ENCODE results near the gene ZP1. TPM values are rescaled to one million over a fixed set of nuclear protein-coding genes. Genes with fewer than 3 reads are reported as not detected.
"Not testable (repeated sequence)": the region's sequence is repeated elsewhere in the genome, so short reads cannot be mapped to it uniquely, and the experiment has no call there.

Gene ZP1, protein sequence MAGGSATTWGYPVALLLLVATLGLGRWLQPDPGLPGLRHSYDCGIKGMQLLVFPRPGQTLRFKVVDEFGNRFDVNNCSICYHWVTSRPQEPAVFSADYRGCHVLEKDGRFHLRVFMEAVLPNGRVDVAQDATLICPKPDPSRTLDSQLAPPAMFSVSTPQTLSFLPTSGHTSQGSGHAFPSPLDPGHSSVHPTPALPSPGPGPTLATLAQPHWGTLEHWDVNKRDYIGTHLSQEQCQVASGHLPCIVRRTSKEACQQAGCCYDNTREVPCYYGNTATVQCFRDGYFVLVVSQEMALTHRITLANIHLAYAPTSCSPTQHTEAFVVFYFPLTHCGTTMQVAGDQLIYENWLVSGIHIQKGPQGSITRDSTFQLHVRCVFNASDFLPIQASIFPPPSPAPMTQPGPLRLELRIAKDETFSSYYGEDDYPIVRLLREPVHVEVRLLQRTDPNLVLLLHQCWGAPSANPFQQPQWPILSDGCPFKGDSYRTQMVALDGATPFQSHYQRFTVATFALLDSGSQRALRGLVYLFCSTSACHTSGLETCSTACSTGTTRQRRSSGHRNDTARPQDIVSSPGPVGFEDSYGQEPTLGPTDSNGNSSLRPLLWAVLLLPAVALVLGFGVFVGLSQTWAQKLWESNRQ
- under 1 TPM in 3 of 10 donors, not detected in 7; 0.16 to 0.33 (median 0.25) TPM for total RNA-seq
- polyA plus RNA-seq = under 1 TPM; 0.37 to 0.51 TPM
- long read RNA-seq, donor 1 = 0 reads
- long read RNA-seq, donor 2 = 0 reads
- long read RNA-seq, donor 3 = 0 reads

DNA sequence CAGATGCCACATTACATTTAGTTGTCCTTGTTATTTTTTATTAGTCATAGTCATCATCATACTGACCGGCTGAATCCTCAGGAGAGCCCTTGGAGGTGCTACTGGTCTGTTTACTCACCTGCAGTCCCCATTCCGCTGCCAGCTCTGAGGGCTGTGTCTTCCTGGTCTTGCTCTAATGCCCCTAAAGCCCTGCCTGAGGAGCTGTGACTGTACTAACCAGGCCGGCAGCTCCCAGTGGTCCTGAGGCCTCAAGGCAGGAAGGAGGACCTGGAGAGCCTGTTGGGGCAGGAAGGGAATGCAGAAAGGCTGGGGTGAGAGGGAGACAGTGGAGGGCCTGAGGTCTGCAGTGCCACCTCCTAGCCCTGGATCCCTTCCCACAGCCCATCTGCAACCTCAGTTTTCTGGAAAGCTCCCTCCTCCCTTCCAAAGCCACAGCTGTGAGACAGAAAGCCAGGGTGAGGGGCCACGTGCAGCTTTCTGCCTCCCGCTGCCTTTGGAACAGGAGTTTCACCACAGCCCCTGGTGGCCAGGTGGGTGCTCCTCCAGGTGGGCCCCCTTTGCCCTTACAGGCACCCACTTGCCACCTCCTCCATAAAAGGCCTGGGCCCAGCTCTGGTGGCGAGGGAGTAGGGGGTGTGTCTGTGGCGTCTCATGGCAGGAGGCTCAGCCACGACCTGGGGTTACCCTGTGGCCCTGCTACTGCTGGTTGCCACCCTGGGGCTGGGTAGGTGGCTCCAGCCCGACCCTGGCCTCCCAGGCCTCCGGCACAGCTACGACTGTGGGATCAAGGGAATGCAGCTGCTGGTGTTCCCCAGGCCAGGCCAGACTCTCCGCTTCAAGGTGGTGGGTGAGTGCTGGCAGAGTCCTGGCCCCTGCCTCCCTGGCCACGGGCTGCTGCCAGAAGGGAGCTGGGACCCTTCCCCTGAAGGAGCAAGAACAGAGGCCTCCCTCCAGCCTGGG is at the start of gene ZP1:
Gene ZP1, plus strand, starts transcription at position 632 of the 960 bp plus-strand sequence. Its CDS starts 20 bp downstream, at position 652.
- no peak for DNase-seq
- H3K27ac ChIP-seq = peak within 1 kb of the TSS in 1 of 10 donors; percentile 21
- H3K4me3 ChIP-seq = no peak within 1 kb of the TSS
- WGBS, 2 donors = 71 to 74% methylated on average over 13 of the region's 13 CpGs
- no peak for ATAC-seq
- H3K27me3 ChIP-seq = no peaks in the 10 kb centered on the region
- H3K9me3 ChIP-seq = no peaks in the 10 kb centered on the region
- H3K36me3 ChIP-seq = no peaks in the 10 kb centered on the region
- peaks cover 3 to 35% (median 21%) of the 10 kb centered on the region in 9 donors for H3K4me1 ChIP-seq
- TF ChIP-seq CTCF (IDR thresholded peaks at IDR 0.05) = no peak
- intact Hi-C loops (cut with DNase I) = no loop called here

DNA sequence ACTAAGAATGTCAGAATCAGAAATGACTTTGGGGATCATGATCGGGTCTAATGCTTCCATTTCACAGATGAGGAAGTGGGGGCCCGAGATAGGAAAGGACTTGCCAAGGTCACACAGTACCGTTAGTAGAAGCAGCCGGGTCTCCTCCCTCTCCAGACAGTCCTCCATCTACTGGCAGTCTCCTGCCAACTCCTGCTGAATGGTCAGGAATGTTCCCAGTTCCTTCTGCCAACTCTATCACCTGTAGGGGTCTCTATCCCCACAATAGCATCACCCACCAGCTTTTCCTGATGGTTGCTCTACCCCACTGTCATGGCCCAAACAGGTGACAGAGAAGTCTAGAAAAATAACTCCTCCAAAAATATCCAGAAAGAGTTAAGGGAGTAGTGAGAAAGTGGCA is 49.3 kb upstream of the ZP1 start:
- no peak overlapping the region for H3K27ac ChIP-seq
- H3K27me3 ChIP-seq = no peaks in the 10 kb centered on the region
- ATAC-seq = no peak
- H3K4me3 ChIP-seq = no peak overlapping the region
- WGBS, 2 donors = 72 to 80% methylated on average over 4 of the region's 4 CpGs
- no peaks in the 10 kb centered on the region for H3K36me3 ChIP-seq
- H3K9me3 ChIP-seq = peaks cover 0 to 15% (median 11%) of the 10 kb centered on the region in 11 donors
- intact Hi-C loops (cut with DNase I) = no loop called here
- no peaks in the 10 kb centered on the region for H3K4me1 ChIP-seq
- no peak for TF ChIP-seq CTCF (IDR thresholded peaks at IDR 0.05)
- DNase-seq = no peak

GRCh38 chr11:60821827-60822599 is 45.3 kb upstream of the ZP1 start:
- intact Hi-C loops (cut with DNase I) = no loop called here

GRCh38 chr11:60823745-60824306 is 43.5 kb upstream of the ZP1 start:
- intact Hi-C loops (cut with DNase I); H3K9me3 ChIP-seq; ATAC-seq; H3K27ac ChIP-seq; H3K36me3 ChIP-seq; H3K4me3 ChIP-seq; H3K27me3 ChIP-seq; DNase-seq; H3K4me1 ChIP-seq: not testable (repeated sequence)
- 94 to 95% methylated on average over 5 of the region's 5 CpGs for WGBS, 2 donors

More at GRCh38 chr11:60821827-60822599, 45.3 kb upstream of the ZP1 start:
- no peak for TF ChIP-seq CTCF (IDR thresholded peaks at IDR 0.05)
- WGBS, 2 donors = 65 to 67% methylated on average over 15 of the region's 15 CpGs
- Histone ChIP-seq H3K27me3 (no peaks in the 10 kb centered on the region), H3K9me3 (peaks cover 0 to 7% (median 3%) of the 10 kb centered on the region in 11 donors), H3K27ac (no peak overlapping the region), H3K4me3 (no peak overlapping the region), H3K4me1 (peaks cover 0 to 3% (median 0%) of the 10 kb centered on the region in 9 donors), H3K36me3 (no peaks in the 10 kb centered on the region)
- DNase-seq (no peak), ATAC-seq (no peak)
